ENCODE results near the gene MSTO1. TPM values are rescaled to one million over a fixed set of nuclear protein-coding genes. Genes with fewer than 3 reads are reported as not detected.
"Not testable (repeated sequence)": the region's sequence is repeated elsewhere in the genome, so short reads cannot be mapped to it uniquely, and the experiment has no call there.

Gene MSTO1
- total RNA-seq, 2 donors from 2014 or later: 4.4 to 4.8 TPM

DNA sequence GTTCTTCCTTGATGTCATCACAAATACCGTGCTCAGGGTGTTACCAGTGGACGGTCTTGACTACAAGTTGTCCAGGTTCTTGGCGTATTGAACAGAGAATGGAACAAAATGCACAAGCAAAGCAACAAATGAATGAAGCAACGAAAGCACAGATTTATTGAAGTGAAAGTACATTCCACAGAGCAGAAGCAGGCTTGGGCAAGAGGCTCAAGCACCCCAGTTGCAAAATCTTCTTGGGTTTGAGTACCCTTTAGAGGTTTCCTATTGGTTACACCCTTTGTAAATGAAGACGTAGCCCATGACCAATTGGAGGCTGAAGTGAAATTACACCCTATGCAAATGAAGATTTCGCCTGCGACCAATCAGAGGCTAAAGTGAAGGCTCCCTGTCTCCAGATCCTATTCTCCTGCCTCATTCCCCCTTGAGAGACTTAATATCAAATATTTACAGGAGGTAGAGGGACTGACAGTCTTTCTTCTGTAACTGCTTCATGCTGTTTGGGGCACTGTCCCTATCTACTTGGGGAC is 40.3 kb downstream of the MSTO1 start:
- Histone ChIP-seq H3K27me3 (no peaks in the 10 kb centered on the region), H3K36me3 (no peaks in the 10 kb centered on the region), H3K27ac (no peak overlapping the region), H3K9me3 (no peaks in the 10 kb centered on the region), H3K4me1 (peaks cover 0 to 8% of the 10 kb centered on the region in 2 donors), H3K4me3 (no peak overlapping the region)
- no peak for DNase-seq (ENCODE audit: low spot score)
- TF ChIP-seq CTCF (IDR thresholded peaks at IDR 0.05): no peak

GRCh38 chr1:155651861-155652661 is 42.0 kb downstream of the MSTO1 start:
- H3K36me3 ChIP-seq: no peaks in the 10 kb centered on the region
- no peak for TF ChIP-seq CTCF (IDR thresholded peaks at IDR 0.05)
- no peak for DNase-seq (ENCODE audit: low spot score)
- no peaks in the 10 kb centered on the region for H3K27me3 ChIP-seq
- no peaks in the 10 kb centered on the region for H3K9me3 ChIP-seq
- no peak overlapping the region for H3K27ac ChIP-seq
- H3K4me3 ChIP-seq: no peak overlapping the region
- H3K4me1 ChIP-seq: no peaks in the 10 kb centered on the region

- Histone ChIP-seq H3K27ac (no peak overlapping the region), H3K4me1 (no peaks in the 10 kb centered on the region), H3K27me3 (no peaks in the 10 kb centered on the region), H3K9me3 (no peaks in the 10 kb centered on the region), H3K4me3 (no peak overlapping the region), H3K36me3 (no peaks in the 10 kb centered on the region)
- DNase-seq (ENCODE audit: low spot score): no peak
- no peak for TF ChIP-seq CTCF (IDR thresholded peaks at IDR 0.05)
These were observed 42.9 kb downstream of the MSTO1 start for GRCh38 chr1:155652951-155653350.

DNA sequence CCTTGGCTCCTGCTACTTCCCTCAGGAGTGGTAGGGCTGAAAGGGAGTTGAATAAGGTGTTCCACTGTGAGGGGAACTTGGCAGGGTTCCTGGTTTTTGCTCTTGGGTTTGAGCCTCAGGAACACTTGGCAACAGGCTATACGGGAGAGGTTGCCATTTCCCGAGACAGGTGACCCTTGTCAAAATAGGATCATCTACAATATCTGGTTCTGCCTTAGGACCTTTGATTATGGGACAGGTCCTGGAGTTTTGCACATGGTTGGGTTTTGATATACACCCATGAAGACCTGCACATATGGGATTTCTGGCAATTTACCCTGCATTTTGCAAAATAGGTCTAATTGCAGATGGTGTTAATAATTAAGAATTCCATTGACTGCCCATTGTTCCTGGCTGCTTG is 47.4 kb downstream of the MSTO1 start:
- no peak for DNase-seq (ENCODE audit: low spot score)
- H3K27ac ChIP-seq: no peak overlapping the region
- no peaks in the 10 kb centered on the region for H3K4me1 ChIP-seq
- H3K4me3 ChIP-seq: no peak overlapping the region
- H3K36me3 ChIP-seq: peaks cover 39% of the 10 kb centered on the region
- H3K9me3 ChIP-seq: no peaks in the 10 kb centered on the region
- H3K27me3 ChIP-seq: no peaks in the 10 kb centered on the region
- no peak for TF ChIP-seq CTCF (IDR thresholded peaks at IDR 0.05)

GRCh38 chr1:155661239-155661638 is 51.2 kb downstream of the MSTO1 start:
- not testable (repeated sequence) for H3K27me3 ChIP-seq; H3K4me1 ChIP-seq; H3K27ac ChIP-seq; DNase-seq (ENCODE audit: low spot score); H3K9me3 ChIP-seq; H3K4me3 ChIP-seq
- H3K36me3 ChIP-seq: peaks cover 73% of the 10 kb centered on the region

Other genes with a start within 250 kb of the MSTO1 start
- gene ASH1L, start 47.4 kb upstream of the MSTO1 start, total RNA-seq: 10 to 100 TPM; 37.2 to 50.2 TPM
- 10 to 100 TPM; 54.0 to 90.8 TPM for gene YY1AP1, start 78.6 kb downstream of the MSTO1 start, total RNA-seq
- gene DAP3, start 78.9 kb downstream of the MSTO1 start, total RNA-seq: 100 to 1,000 TPM in 1 of 2 donors, 10 to 100 TPM in 1; 76.8 to 120 TPM
- gene GON4L, start 247.0 kb downstream of the MSTO1 start, total RNA-seq: 10 to 100 TPM; 14.9 to 22.4 TPM
- 10 to 100 TPM; 15.5 to 21.5 TPM for gene SYT11, start 249.3 kb downstream of the MSTO1 start, total RNA-seq